Measurements from ENCODE around the gene BCL2L13. TPM values are rescaled to one million over a fixed set of nuclear protein-coding genes. Genes with fewer than 3 reads are reported as not detected.
"Not testable (repeated sequence)": the region's sequence is repeated elsewhere in the genome, so short reads cannot be mapped to it uniquely, and the experiment has no call there.

The BCL2L13 gene
- total RNA-seq, 5 donors from 2014 or later (not counting 1 experiment from before 2014, with no cell fraction given), result 22.5 to 32.9 (median 31.4) TPM

GRCh38 chr22:17694193-17694592 lies 55.6 kb downstream of the BCL2L13 start:
- no peaks in the 10 kb centered on the region for H3K9me3 ChIP-seq
- WGBS (ENCODE audit: insufficient coverage), result no CpG with 5 or more reads among the region's 2 CpGs
- H3K27ac Mint-ChIP-seq, result no peak overlapping the region
- H3K9me3 Mint-ChIP-seq, result no peaks in the 10 kb centered on the region
- H3K4me3 Mint-ChIP-seq, result no peak overlapping the region
- H3K4me1 ChIP-seq (ENCODE audit: control insufficient read depth in 1 of 2, extremely low read depth in 1 of 2, insufficient read depth in 2 of 2, low read length in 2 of 2), result no peaks in the 10 kb centered on the region
- POLR2A ChIA-PET, result no interaction called here
- ATAC-seq (replicated peaks in 1 of 4), result no peak
- no peak for DNase-seq
- H3K27ac ChIP-seq (ENCODE audit: low read length), result no peak overlapping the region
- no peaks in the 10 kb centered on the region for H3K27me3 Mint-ChIP-seq
- peaks cover 29% of the 10 kb centered on the region for H3K36me3 Mint-ChIP-seq
- CTCF ChIA-PET, result no interaction called here
- peaks cover 0 to 8% (median 6%) of the 10 kb centered on the region in 3 donors for H3K4me1 Mint-ChIP-seq
- no peaks in the 10 kb centered on the region for H3K27me3 ChIP-seq (replicated peaks in 1 of 2; ENCODE audit: control insufficient read depth in 2 of 2, extremely low read depth in 1 of 2, insufficient read depth in 2 of 2, low read length in 1 of 2)
- no peak overlapping the region for H3K4me3 ChIP-seq (ENCODE audit: control insufficient read depth in 1 of 2, extremely low read depth in 1 of 2, low read length in 1 of 2)
- H3K36me3 ChIP-seq (ENCODE audit: control insufficient read depth in 2 of 2, extremely low read depth in 1 of 2, insufficient read depth in 1 of 2, low read length in 1 of 2), result peaks cover 4 to 14% of the 10 kb centered on the region in 2 donors

GRCh38 chr22:17694752-17695151 lies 56.2 kb downstream of the BCL2L13 start:
- Histone ChIP-seq H3K27me3 (replicated peaks in 1 of 2; ENCODE audit: control insufficient read depth in 2 of 2, extremely low read depth in 1 of 2, insufficient read depth in 2 of 2, low read length in 1 of 2) (no peaks in the 10 kb centered on the region), H3K4me1 (ENCODE audit: control insufficient read depth in 1 of 2, extremely low read depth in 1 of 2, insufficient read depth in 2 of 2, low read length in 2 of 2) (no peaks in the 10 kb centered on the region), H3K27ac (ENCODE audit: low read length) (no peak overlapping the region), H3K9me3 (no peaks in the 10 kb centered on the region), H3K36me3 (ENCODE audit: control insufficient read depth in 2 of 2, extremely low read depth in 1 of 2, insufficient read depth in 1 of 2, low read length in 1 of 2) (peaks cover 4 to 13% of the 10 kb centered on the region in 2 donors), H3K4me3 (ENCODE audit: control insufficient read depth in 1 of 2, extremely low read depth in 1 of 2, low read length in 1 of 2) (no peak overlapping the region)
- ChIA-PET POLR2A (no interaction called here), CTCF (no interaction called here)
- peaks cover 29% of the 10 kb centered on the region for H3K36me3 Mint-ChIP-seq
- no peak overlapping the region for H3K27ac Mint-ChIP-seq
- WGBS (ENCODE audit: insufficient coverage), result no CpG with 5 or more reads among the region's 6 CpGs
- ATAC-seq (replicated peaks in 1 of 4) (no peak), DNase-seq (no peak)
- no peaks in the 10 kb centered on the region for H3K27me3 Mint-ChIP-seq
- H3K4me1 Mint-ChIP-seq, result peaks cover 0 to 8% (median 6%) of the 10 kb centered on the region in 3 donors
- H3K4me3 Mint-ChIP-seq, result no peak overlapping the region
- H3K9me3 Mint-ChIP-seq, result no peaks in the 10 kb centered on the region

GRCh38 chr22:17695986-17696385 lies 57.4 kb downstream of the BCL2L13 start:
- Histone ChIP-seq H3K36me3 (ENCODE audit: control insufficient read depth in 2 of 2, extremely low read depth in 1 of 2, insufficient read depth in 1 of 2, low read length in 1 of 2) (peaks cover 4 to 10% of the 10 kb centered on the region in 2 donors), H3K4me3 (ENCODE audit: control insufficient read depth in 1 of 2, extremely low read depth in 1 of 2, low read length in 1 of 2) (no peak overlapping the region), H3K27me3 (replicated peaks in 1 of 2; ENCODE audit: control insufficient read depth in 2 of 2, extremely low read depth in 1 of 2, insufficient read depth in 2 of 2, low read length in 1 of 2) (no peaks in the 10 kb centered on the region), H3K4me1 (ENCODE audit: control insufficient read depth in 1 of 2, extremely low read depth in 1 of 2, insufficient read depth in 2 of 2, low read length in 2 of 2) (no peaks in the 10 kb centered on the region), H3K27ac (ENCODE audit: low read length) (no peak overlapping the region), H3K9me3 (no peaks in the 10 kb centered on the region)
- Mint-ChIP-seq H3K9me3 (no peaks in the 10 kb centered on the region), H3K27ac (no peak overlapping the region), H3K4me3 (no peak overlapping the region), H3K27me3 (no peaks in the 10 kb centered on the region), H3K4me1 (peaks cover 0 to 8% (median 6%) of the 10 kb centered on the region in 3 donors), H3K36me3 (peaks cover 36% of the 10 kb centered on the region)
- POLR2A ChIA-PET, result no interaction called here
- DNase-seq (no peak), ATAC-seq (replicated peaks in 1 of 4) (no peak)
- WGBS (ENCODE audit: insufficient coverage), result 100% methylated on average over 1 of the region's 5 CpGs
- CTCF ChIA-PET, result no interaction called here

GRCh38 chr22:17697196-17697595 lies 58.6 kb downstream of the BCL2L13 start:
- H3K27me3 ChIP-seq (replicated peaks in 1 of 2; ENCODE audit: control insufficient read depth in 2 of 2, extremely low read depth in 1 of 2, insufficient read depth in 2 of 2, low read length in 1 of 2); DNase-seq; H3K4me3 ChIP-seq (ENCODE audit: control insufficient read depth in 1 of 2, extremely low read depth in 1 of 2, low read length in 1 of 2); H3K9me3 Mint-ChIP-seq; H3K4me1 Mint-ChIP-seq; ATAC-seq (replicated peaks in 1 of 4); H3K4me3 Mint-ChIP-seq; H3K27ac Mint-ChIP-seq; H3K27ac ChIP-seq (ENCODE audit: low read length); H3K4me1 ChIP-seq (ENCODE audit: control insufficient read depth in 1 of 2, extremely low read depth in 1 of 2, insufficient read depth in 2 of 2, low read length in 2 of 2); H3K9me3 ChIP-seq; POLR2A ChIA-PET; H3K27me3 Mint-ChIP-seq: not testable (repeated sequence)
- CTCF ChIA-PET, result interaction anchor here in 1 of 2 donors (0.6 kb wide), 1 partner anchor 14 kb away, joined by 3 read pairs; no protein-coding TSS in a partner anchor
- 95% methylated on average over 6 of the region's 10 CpGs for WGBS (ENCODE audit: insufficient coverage)
- peaks cover 4 to 10% of the 10 kb centered on the region in 2 donors for H3K36me3 ChIP-seq (ENCODE audit: control insufficient read depth in 2 of 2, extremely low read depth in 1 of 2, insufficient read depth in 1 of 2, low read length in 1 of 2)
- H3K36me3 Mint-ChIP-seq, result peaks cover 36% of the 10 kb centered on the region

GRCh38 chr22:17698276-17698675 lies 59.7 kb downstream of the BCL2L13 start:
- H3K4me3 ChIP-seq (ENCODE audit: control insufficient read depth in 1 of 2, extremely low read depth in 1 of 2, low read length in 1 of 2); H3K9me3 Mint-ChIP-seq; DNase-seq; H3K9me3 ChIP-seq; CTCF ChIA-PET; H3K27me3 ChIP-seq (replicated peaks in 1 of 2; ENCODE audit: control insufficient read depth in 2 of 2, extremely low read depth in 1 of 2, insufficient read depth in 2 of 2, low read length in 1 of 2); H3K27ac ChIP-seq (ENCODE audit: low read length); POLR2A ChIA-PET; H3K27me3 Mint-ChIP-seq; H3K4me3 Mint-ChIP-seq; ATAC-seq (replicated peaks in 1 of 4); H3K4me1 ChIP-seq (ENCODE audit: control insufficient read depth in 1 of 2, extremely low read depth in 1 of 2, insufficient read depth in 2 of 2, low read length in 2 of 2); H3K4me1 Mint-ChIP-seq; H3K27ac Mint-ChIP-seq: not testable (repeated sequence)
- peaks cover 4 to 18% of the 10 kb centered on the region in 2 donors for H3K36me3 ChIP-seq (ENCODE audit: control insufficient read depth in 2 of 2, extremely low read depth in 1 of 2, insufficient read depth in 1 of 2, low read length in 1 of 2)
- WGBS (ENCODE audit: insufficient coverage), result no CpG with 5 or more reads among the region's 3 CpGs
- H3K36me3 Mint-ChIP-seq, result peaks cover 33% of the 10 kb centered on the region

GRCh38 chr22:17698948-17699347 lies 60.4 kb downstream of the BCL2L13 start:
- POLR2A ChIA-PET, result no interaction called here
- ATAC-seq (replicated peaks in 1 of 4) (no peak), DNase-seq (no peak)
- H3K4me1 Mint-ChIP-seq, result peaks cover 0 to 8% (median 6%) of the 10 kb centered on the region in 3 donors
- H3K9me3 ChIP-seq, result no peaks in the 10 kb centered on the region
- CTCF ChIA-PET, result no interaction called here
- H3K27me3 Mint-ChIP-seq, result no peaks in the 10 kb centered on the region
- H3K9me3 Mint-ChIP-seq, result no peaks in the 10 kb centered on the region
- no peaks in the 10 kb centered on the region for H3K4me1 ChIP-seq (ENCODE audit: control insufficient read depth in 1 of 2, extremely low read depth in 1 of 2, insufficient read depth in 2 of 2, low read length in 2 of 2)
- peaks cover 37% of the 10 kb centered on the region for H3K36me3 Mint-ChIP-seq
- no peak overlapping the region for H3K4me3 ChIP-seq (ENCODE audit: control insufficient read depth in 1 of 2, extremely low read depth in 1 of 2, low read length in 1 of 2)
- H3K27ac ChIP-seq (ENCODE audit: low read length), result no peak overlapping the region
- H3K27ac Mint-ChIP-seq, result peak overlapping the region in 1 of 2 donors; percentile 19
- no peaks in the 10 kb centered on the region for H3K27me3 ChIP-seq (replicated peaks in 1 of 2; ENCODE audit: control insufficient read depth in 2 of 2, extremely low read depth in 1 of 2, insufficient read depth in 2 of 2, low read length in 1 of 2)
- H3K4me3 Mint-ChIP-seq, result no peak overlapping the region
- peaks cover 0 to 20% of the 10 kb centered on the region in 2 donors for H3K36me3 ChIP-seq (ENCODE audit: control insufficient read depth in 2 of 2, extremely low read depth in 1 of 2, insufficient read depth in 1 of 2, low read length in 1 of 2)

GRCh38 chr22:17699696-17700340 lies 61.3 kb downstream of the BCL2L13 start:
- no peaks in the 10 kb centered on the region for H3K27me3 Mint-ChIP-seq
- WGBS (ENCODE audit: insufficient coverage), result 96% methylated on average over 5 of the region's 7 CpGs
- POLR2A ChIA-PET, result no interaction called here
- no peaks in the 10 kb centered on the region for H3K9me3 Mint-ChIP-seq
- no peak overlapping the region for H3K27ac Mint-ChIP-seq
- peaks cover 0 to 6% (median 3%) of the 10 kb centered on the region in 3 donors for H3K4me1 Mint-ChIP-seq
- no peak for ATAC-seq (replicated peaks in 1 of 4)
- DNase-seq, result no peak
- Histone ChIP-seq H3K36me3 (ENCODE audit: control insufficient read depth in 2 of 2, extremely low read depth in 1 of 2, insufficient read depth in 1 of 2, low read length in 1 of 2) (peaks cover 0 to 18% of the 10 kb centered on the region in 2 donors), H3K4me3 (ENCODE audit: control insufficient read depth in 1 of 2, extremely low read depth in 1 of 2, low read length in 1 of 2) (no peak overlapping the region), H3K4me1 (ENCODE audit: control insufficient read depth in 1 of 2, extremely low read depth in 1 of 2, insufficient read depth in 2 of 2, low read length in 2 of 2) (no peaks in the 10 kb centered on the region), H3K27ac (ENCODE audit: low read length) (no peak overlapping the region), H3K27me3 (replicated peaks in 1 of 2; ENCODE audit: control insufficient read depth in 2 of 2, extremely low read depth in 1 of 2, insufficient read depth in 2 of 2, low read length in 1 of 2) (no peaks in the 10 kb centered on the region), H3K9me3 (no peaks in the 10 kb centered on the region)
- CTCF ChIA-PET, result no interaction called here
- H3K36me3 Mint-ChIP-seq, result peaks cover 35% of the 10 kb centered on the region
- no peak overlapping the region for H3K4me3 Mint-ChIP-seq
